GM21619 (cell line): ENCODE measurements around the gene FBXL20.
"Not testable (repeated sequence)": the region's sequence is repeated elsewhere in the genome, so short reads cannot be mapped to it uniquely, and the experiment has no call there.

Experiments used
- ATAC-seq: cut with Tn5 transposase; IDR thresholded peaks from one replicate; pipeline ENCODE4 v1.9.1; 2021; ENCODE audit not compliant: unreplicated experiment

Gene FBXL20

GRCh38 chr17:39334008-39334744 is 67.2 kb downstream of the FBXL20 start:
- ATAC-seq, result not testable (repeated sequence)

- no peak for ATAC-seq
Observed at GRCh38 chr17:39332092-39332491, 69.3 kb downstream of the FBXL20 start.

- ATAC-seq, result no peak
Observed at GRCh38 chr17:39328815-39329214, 72.6 kb downstream of the FBXL20 start.

GRCh38 chr17:39327109-39327508 is 74.3 kb downstream of the FBXL20 start:
- no peak for ATAC-seq

GRCh38 chr17:39325528-39326240 is 75.7 kb downstream of the FBXL20 start:
- no peak for ATAC-seq

DNA sequence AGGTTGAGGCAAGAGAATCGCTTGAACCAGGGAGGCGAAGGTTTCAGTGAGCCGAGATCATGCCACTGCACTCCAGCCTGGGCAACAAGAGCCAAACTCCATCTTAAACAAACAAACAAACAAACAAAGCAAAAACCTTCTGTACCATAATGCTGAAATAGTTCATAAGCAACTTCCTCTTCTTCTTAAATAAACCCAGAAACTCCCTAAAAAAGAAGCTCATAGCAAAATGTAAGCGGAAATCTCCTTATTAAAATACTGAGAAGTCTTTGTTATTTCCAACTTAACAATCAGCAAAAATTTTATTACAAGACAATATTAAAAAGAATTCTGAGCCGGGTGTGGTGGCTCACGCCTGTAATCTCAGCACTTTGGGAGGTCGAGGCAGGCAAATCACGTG is 82.8 kb downstream of the FBXL20 start:
- ATAC-seq, result no peak

DNA sequence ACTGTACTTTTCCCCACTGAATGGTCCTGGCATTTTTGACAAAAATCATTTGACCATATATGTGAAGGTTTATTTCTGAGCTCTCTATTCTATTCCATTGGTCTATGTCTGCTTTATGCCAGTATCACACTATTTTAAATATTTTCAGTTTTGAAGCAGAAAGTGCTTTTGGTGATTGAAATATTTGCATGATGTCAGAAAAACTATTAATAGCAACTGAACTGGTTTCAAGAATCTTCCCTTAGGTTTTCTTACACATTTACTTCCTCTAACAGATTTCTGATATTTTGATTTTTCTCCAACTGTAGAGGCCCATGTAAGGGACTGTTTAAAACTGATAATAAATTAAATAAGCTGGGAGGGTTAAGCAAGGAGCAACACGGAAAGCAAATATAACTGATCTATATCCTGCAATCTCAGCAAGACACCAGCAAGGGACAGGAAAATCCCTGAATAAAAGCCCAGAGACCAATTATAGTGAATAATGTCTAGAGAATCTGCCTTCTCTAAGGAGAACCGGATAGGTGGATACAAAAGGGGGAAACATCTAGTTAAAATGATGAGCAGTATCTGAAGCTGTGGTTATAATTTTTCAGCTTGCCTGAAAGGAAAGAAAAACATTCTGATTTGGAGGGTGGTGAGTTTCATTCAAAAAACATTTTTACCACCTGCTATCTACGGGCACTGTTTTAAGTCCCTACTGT is 94.8 kb downstream of the FBXL20 start:
- ATAC-seq, result no peak

DNA sequence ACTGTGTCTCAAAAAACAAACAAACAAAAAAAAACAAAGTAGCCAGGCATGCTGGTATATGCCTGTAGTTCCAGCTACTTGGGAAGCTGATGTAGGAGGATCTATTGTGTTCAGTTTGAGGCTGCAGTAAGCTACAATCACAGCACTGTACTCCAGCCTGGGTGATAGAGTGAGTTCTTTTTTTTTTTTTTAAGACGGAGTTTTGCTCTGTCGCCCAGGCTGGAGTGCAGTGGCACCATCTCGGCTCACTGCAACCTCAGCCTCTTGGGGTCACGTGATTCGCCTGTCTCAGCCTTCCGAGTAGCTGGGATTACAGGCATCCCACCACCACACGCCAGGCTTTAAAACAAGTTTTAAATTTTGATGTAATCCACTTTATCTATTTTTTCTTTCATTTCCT is 95.4 kb downstream of the FBXL20 start:
- ATAC-seq, result no peak

GRCh38 chr17:39304188-39304587 is 97.2 kb downstream of the FBXL20 start:
- ATAC-seq, result no peak

DNA sequence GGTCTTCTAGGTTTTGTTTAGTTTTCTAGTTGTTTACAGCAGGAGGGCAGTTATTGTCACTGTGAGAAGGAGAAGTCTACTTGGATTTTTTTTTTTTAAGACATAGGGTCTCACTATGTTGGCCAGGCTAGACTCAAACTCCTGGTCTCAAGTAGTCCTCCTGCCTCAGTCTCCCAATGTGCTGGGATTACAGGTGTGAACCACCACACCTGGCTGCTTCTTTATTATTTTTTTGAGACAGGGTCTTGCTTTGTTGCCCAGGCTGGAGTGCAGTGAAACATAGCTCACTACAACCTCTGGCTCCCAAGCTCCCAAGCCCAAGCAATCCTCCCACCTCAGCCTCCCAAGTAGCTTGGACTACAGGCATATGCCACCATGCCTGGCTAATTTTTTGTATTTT is 107.4 kb downstream of the FBXL20 start:
- no peak for ATAC-seq

- ATAC-seq, result not testable (repeated sequence)
Observed at GRCh38 chr17:39292546-39292945, 108.9 kb downstream of the FBXL20 start.

- not testable (repeated sequence) for ATAC-seq
Observed at GRCh38 chr17:39286513-39286912, 114.9 kb downstream of the FBXL20 start.

- no peak for ATAC-seq
Observed at GRCh38 chr17:39284685-39285084, 116.7 kb downstream of the FBXL20 start.

GRCh38 chr17:39283896-39284295 is 117.5 kb downstream of the FBXL20 start:
- no peak for ATAC-seq

DNA sequence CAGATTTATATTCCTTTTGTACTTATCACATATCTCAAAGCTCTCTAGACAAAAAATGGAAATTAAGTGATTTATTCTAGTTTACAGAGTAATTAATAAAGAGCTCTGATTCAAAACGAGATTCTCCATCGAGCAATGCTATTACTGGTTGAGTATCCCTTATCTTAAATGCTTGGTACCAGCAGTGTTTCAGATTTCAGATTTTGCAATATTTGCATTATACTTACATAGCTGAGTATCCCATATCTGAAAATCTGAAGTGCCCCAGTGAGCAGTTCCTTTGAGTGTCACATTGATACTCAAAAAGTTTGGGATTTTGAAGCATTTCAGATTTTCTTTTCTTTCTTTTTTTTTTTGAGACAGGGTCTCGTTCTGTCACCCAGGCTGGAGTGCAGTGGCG is 118.3 kb downstream of the FBXL20 start:
- ATAC-seq, result no peak

DNA sequence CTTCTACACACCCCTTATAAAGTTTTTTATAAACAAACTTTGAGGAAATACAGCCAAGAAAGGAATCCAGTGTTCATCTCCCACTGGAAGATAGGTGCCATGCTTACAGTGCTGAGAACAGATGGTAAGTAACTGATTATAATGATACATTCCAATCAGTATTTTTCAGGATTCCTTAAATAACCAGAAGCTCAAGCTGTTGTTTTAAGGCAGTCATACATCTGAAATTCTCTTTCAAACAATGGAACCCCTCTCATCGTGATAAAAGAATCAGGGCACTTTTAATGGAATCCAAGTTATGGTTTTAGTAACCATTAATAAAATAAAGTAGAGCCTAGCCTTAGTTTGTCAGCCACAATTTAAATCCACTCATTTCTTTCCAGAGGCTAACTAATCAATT is 119.6 kb downstream of the FBXL20 start:
- no peak for ATAC-seq

DNA sequence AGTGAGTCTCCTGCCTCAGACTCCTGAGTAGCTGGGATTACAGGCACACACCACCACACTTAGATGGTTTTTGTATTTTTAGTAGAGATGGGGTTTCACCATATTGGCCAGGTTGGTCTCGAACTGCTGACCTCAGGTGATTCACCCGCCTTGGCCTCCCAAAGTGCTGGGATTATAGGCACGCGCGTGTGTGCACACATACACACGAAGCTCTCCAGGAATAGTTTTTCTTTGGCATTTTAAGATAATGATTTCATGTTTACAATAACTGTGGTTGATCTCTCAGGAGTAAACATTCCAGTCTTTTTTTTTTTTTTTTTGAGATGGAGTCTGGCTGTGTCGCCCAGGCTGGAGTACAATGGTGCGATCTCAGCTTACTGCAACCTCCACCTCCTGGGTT is 123.2 kb downstream of the FBXL20 start:
- not testable (repeated sequence) for ATAC-seq

- no peak for ATAC-seq
Observed at GRCh38 chr17:39277110-39277509, 124.3 kb downstream of the FBXL20 start.

DNA sequence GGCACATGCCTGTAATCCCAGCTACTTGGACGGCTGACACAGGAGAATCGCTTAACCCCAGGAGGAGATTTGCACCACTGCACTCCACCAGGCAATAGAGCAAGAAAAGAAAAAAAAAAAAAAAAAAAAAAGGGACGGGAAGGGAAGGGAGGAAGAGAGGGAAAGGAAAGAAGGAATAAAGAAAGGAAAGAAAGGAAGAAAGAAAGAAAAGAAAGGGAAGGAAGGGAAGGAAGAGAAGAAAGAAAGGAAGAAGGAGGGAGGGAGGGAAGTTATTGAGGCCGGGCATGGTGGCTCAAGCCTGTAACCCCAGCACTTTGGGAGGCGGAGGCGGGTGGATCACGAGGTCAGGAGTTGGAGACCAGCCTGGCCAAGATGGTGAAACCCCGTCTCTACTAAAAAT is 125.3 kb downstream of the FBXL20 start:
- no peak for ATAC-seq

DNA sequence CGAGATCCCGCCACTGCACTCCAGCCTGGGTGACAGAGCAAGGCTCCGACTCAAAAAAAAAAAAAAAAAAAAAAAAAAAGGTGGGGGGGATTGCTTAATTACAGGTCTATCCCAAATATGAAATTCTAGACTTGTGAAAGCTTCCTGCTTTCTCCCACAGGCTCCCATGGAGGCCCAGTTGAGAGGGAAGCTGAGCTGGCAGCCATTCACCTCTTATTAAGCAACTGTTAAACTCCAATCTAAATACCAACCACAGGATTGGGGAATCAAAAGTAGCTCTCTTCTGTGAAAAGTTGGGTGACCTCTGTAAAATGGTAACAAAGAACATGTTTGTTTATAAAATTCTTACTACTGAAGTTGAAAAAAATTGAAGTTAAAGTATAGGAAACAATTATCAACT is 129.9 kb downstream of the FBXL20 start:
- no peak for ATAC-seq

- no peak for ATAC-seq
Observed at GRCh38 chr17:39270923-39271322, 130.5 kb downstream of the FBXL20 start.

GRCh38 chr17:39264119-39264518 is 137.3 kb downstream of the FBXL20 start:
- no peak for ATAC-seq
